ENCODE measurements around the gene SEPTIN1.

DNA sequence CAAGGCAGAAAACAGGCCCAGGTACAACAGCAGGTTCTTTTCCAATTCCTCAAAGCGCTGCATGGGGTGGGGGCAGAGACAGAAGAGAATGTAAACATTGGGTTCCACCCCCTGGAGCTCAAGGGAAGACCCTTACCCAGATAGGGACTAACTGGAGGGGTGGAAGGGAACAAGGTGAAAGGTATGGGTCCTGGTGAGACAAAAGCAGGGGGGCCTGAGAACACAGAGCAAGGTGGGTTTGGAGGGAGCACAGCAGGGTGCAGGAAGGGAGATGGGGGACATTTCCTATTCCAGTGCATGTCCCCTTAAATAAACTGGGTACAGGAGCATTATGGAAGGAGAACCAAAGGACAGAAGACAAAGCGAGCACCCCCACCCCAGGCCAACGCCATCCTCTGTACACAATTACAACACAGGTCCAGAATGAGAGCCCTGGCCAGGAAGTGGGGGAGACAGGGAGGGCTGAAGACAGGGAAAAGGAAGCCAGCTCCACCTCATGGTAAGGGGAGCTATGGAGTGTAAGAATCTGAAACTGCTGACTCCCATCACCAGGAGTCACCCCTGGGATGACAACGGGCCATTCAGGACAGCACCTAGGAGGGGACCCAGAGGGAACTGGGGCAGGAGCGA lies 25.2 kb downstream of the SEPTIN1 start:
- TF ChIP-seq, protein P1, sequence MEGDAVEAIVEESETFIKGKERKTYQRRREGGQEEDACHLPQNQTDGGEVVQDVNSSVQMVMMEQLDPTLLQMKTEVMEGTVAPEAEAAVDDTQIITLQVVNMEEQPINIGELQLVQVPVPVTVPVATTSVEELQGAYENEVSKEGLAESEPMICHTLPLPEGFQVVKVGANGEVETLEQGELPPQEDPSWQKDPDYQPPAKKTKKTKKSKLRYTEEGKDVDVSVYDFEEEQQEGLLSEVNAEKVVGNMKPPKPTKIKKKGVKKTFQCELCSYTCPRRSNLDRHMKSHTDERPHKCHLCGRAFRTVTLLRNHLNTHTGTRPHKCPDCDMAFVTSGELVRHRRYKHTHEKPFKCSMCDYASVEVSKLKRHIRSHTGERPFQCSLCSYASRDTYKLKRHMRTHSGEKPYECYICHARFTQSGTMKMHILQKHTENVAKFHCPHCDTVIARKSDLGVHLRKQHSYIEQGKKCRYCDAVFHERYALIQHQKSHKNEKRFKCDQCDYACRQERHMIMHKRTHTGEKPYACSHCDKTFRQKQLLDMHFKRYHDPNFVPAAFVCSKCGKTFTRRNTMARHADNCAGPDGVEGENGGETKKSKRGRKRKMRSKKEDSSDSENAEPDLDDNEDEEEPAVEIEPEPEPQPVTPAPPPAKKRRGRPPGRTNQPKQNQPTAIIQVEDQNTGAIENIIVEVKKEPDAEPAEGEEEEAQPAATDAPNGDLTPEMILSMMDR (IDR thresholded peaks at IDR 0.05) = no peak
- no peak for TF ChIP-seq POLR2A (IDR thresholded peaks at IDR 0.05)

All from esophagus squamous epithelium (tissue), 4 donors.